Neural cell (in vitro differentiated cells): ENCODE data around the gene TMEM120A.

Experiments
- EP300 ChIP-seq: fragments of 450-650 bp; conservative IDR thresholded peaks from 2 replicates; pipeline ENCODE4 v1.6.1; 2014; ENCODE audit warnings: antibody characterized with exemption, mild to moderate bottlenecking, moderate library complexity; ENCODE audit not compliant: poor library complexity, severe bottlenecking
- EZH2 ChIP-seq: fragments of 200-600, 300-800 bp; shearing (Covaris generic), sonication (generic); IDR thresholded peaks from 2 replicates; pipeline ENCODE4 v1.6.1; 2014; ENCODE audit warnings: antibody characterized with exemption, low read length, borderline replicate concordance, mild to moderate bottlenecking; ENCODE audit not compliant: insufficient read depth, poor library complexity, severe bottlenecking
- MXI1 ChIP-seq: fragments of 450-650 bp; conservative IDR thresholded peaks from 2 replicates; pipeline ENCODE4 v1.6.1; 2014; ENCODE audit warnings: antibody characterized with exemption, mild to moderate bottlenecking; ENCODE audit not compliant: poor library complexity, severe bottlenecking
- POLR2AphosphoS5 ChIP-seq: IDR thresholded peaks from 2 replicates; pipeline ENCODE4 v1.6.1; 2012
- RAD21 ChIP-seq: fragments of 450-650 bp; conservative IDR thresholded peaks from 2 replicates; pipeline ENCODE4 v1.6.1; 2014; ENCODE audit warnings: antibody characterized with exemption, mild to moderate bottlenecking, moderate library complexity
- SMC3 ChIP-seq: fragments of 450-650 bp; conservative IDR thresholded peaks from 2 replicates; pipeline ENCODE4 v1.6.1; 2014; ENCODE audit warnings: antibody characterized with exemption, mild to moderate bottlenecking, moderate library complexity; ENCODE audit not compliant: poor library complexity
- TAF1 ChIP-seq: IDR thresholded peaks from 2 replicates; pipeline ENCODE4 v1.6.1; 2012; ENCODE audit warnings: low read depth
- TF ChIP-seq, protein P1 (sequence below): fragments of 450-650 bp; IDR thresholded peaks from 2 replicates; pipeline ENCODE4 v1.5.1; 2014; ENCODE audit warnings: antibody characterized with exemption, mild to moderate bottlenecking, moderate library complexity; ENCODE audit not compliant: poor library complexity, severe bottlenecking

- no peak for TF ChIP-seq EZH2
- no peak for TF ChIP-seq EP300
- TF ChIP-seq MXI1 = no peak
- TF ChIP-seq, protein P1, sequence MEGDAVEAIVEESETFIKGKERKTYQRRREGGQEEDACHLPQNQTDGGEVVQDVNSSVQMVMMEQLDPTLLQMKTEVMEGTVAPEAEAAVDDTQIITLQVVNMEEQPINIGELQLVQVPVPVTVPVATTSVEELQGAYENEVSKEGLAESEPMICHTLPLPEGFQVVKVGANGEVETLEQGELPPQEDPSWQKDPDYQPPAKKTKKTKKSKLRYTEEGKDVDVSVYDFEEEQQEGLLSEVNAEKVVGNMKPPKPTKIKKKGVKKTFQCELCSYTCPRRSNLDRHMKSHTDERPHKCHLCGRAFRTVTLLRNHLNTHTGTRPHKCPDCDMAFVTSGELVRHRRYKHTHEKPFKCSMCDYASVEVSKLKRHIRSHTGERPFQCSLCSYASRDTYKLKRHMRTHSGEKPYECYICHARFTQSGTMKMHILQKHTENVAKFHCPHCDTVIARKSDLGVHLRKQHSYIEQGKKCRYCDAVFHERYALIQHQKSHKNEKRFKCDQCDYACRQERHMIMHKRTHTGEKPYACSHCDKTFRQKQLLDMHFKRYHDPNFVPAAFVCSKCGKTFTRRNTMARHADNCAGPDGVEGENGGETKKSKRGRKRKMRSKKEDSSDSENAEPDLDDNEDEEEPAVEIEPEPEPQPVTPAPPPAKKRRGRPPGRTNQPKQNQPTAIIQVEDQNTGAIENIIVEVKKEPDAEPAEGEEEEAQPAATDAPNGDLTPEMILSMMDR = no peak
- TF ChIP-seq SMC3 = no peak
- no peak for TF ChIP-seq RAD21
- no peak for TF ChIP-seq TAF1
- no peak for TF ChIP-seq POLR2AphosphoS5
Observed at GRCh38 chr7:76009672-76010600, 15.5 kb upstream of the TMEM120A start.
